T-helper 1 cell treated with Interleukin-12 subunit alpha and Interleukin-12 subunit beta and Interleukin-4 antibody, amounts not matched to agents 30 ng/mL and 1 ng/mL, for 36 hours (primary cell): ENCODE data around the gene RPRD2. TPM values are rescaled to one million over a fixed set of nuclear protein-coding genes. Genes with fewer than 3 reads are reported as not detected.
"Not testable (repeated sequence)": the region's sequence is repeated elsewhere in the genome, so short reads cannot be mapped to it uniquely, and the experiment has no call there.

Experiments
- intact Hi-C: fragments of 100-400 bp; cut with micrococcal nuclease; formaldehyde crosslinking; loops from one replicate; pipeline ENCODE4 v1.15.1; 2024
- total RNA-seq: library from RNA; stranded (reverse); gene quantifications from 2 replicates; pipeline ENCODE4 v1.2.3, GENCODE V29; 2022

Gene RPRD2
- total RNA-seq: 30.3 and 31.1 TPM in 2 replicates

DNA sequence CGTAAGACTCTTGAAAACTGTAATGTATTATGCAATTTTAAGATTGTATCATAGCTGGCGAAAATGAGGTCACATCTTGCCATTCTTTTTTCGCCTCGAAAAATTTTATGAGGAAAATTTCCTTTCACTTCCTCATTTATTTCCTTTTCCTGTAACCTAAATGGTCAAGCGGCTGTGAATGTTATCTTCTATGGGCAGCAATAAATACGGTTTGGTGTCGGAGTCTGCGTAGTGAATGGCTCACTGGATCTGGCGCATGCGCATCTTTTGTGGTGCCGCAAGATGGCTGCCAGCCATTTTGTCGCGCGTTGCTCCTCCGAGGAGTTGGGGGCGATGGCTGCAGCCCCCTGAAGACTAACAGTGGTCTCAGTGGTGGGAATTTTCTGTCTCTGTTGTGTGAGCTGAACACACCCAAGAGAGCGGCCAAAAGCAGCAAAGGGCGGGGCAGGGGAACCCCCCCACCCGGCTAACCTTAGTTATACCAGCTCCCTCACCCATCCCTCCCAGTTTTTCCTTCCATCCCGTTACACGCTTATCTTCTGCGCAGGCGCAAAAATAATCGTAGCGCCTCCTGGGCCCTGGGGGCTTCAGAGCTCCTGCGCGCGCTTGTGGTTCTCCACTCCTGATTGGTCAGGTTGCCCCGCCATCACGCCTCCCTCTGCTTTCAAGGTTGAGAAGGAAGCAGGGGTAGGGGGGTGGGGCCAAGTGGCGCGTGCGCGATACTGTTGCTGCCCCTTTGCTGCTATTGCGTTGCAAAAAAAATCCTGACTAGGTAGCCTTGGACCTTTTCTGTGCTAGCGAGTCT, at the start of gene RPRD2:
TSS of gene RPRD2 (plus strand) at position 722 of the 805 bp plus-strand sequence. CDS start 568 bp downstream, outside the sequence.
- intact Hi-C loops: loop anchor here (1.0 to 5.0 kb wide), 20 partner anchors 42 to 984 kb away; partner anchors contain the start of genes ANP32E, APH1A, ARNT and CDC42SE1

DNA sequence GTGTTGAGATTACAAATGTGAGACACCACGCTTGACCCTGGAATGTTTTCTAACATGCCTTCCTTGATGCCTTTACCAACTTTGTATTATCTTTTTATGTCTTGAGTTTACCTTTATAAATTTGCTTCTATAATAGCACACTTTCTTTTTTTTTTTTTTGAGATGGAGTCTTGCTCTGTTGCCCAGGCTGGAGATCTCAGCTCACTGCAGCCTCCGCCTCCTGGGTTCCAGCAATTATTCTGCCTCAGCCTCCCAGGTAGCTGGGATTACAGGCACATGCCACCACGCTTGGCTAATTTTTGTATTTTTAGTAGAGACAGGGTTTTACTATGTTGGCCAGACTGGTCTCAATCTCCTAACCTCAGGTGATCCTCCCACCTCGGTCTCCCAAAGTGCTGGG, 49.3 kb upstream of the RPRD2 start:
- intact Hi-C loops: not testable (repeated sequence)

DNA sequence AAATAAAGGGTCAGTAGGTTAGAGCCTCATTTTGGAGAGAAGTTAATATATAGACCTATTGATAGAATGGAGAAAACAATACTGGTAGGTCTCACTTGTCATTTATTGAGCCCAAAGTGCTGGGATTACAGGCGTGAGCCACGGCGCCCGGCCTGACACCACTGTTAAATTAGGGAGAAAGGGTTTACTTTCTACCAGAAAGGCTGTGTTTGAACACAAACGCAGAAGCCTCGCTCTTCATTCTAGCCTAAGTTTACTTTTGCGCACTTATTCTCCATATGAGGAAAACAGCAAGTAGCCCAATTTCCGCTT, 43.3 kb upstream of the RPRD2 start:
- intact Hi-C loops: no loop called here

DNA sequence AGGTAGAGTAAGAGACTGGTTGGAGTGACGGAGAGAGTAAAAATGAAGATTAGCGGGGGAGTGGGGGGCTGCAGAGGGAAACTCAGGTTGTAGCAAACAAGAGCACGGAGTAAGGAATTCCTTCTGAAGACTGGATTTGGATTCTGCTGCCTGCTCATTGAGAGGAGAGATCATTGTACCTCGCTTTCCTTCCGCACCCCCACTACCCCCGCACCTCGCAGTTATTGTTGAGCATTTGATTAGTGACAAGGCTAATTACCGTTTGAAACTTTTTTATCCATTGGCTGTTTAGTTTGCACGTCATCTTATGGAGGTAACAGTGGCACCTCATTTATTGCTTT, 42.2 kb upstream of the RPRD2 start:
- intact Hi-C loops: loop anchor here (1.0 kb wide), 7 partner anchors 28 to 166 kb away; partner anchors contain the start of genes ANP32E, APH1A, MRPS21 and RPRD2

DNA sequence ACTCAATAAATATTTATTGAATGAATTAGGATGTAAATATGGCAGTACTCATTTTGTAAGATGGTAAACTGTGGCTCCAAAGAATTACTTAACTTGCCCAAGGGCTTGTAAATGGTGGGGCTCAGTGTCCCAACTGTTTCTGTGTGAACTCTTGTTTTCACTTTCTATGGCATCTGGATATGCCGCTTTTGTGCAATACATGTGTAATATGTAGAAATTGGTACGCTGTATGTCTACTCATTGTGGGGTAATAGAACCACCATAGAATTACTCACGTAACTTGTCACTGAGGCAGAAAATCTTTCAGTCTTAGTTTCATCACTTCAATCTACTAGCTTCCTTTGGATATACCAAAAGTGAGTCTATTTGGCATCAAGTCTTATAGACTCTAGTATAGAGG, 41.6 kb upstream of the RPRD2 start:
- intact Hi-C loops: no loop called here

DNA sequence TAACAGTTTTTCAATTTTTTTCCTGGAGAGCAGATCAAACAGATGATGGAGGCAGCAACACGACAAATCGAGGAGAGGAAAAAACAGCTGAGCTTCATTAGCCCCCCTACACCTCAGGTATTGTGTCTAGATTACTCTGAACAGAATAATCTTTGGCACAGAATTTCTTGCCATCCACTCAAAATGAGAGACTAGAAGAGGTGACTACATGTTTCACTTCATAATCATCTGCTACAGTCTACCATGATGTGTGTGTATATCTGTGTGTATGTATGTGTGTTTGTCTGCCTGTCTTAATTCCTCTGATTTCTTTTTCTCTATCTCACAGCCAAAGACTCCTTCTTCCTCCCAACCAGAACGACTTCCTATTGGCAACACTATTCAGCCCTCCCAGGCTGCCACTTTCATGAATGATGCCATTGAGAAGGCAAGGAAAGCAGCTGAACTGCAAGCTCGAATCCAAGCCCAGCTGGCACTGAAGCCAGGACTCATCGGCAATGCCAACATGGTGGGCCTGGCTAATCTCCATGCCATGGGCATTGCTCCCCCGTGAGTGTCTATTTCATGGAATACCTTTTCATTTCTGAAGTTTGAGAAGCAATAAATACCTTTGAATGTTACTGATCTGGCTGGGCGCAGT, 31.2 kb upstream of the RPRD2 start:
- intact Hi-C loops: no loop called here

DNA sequence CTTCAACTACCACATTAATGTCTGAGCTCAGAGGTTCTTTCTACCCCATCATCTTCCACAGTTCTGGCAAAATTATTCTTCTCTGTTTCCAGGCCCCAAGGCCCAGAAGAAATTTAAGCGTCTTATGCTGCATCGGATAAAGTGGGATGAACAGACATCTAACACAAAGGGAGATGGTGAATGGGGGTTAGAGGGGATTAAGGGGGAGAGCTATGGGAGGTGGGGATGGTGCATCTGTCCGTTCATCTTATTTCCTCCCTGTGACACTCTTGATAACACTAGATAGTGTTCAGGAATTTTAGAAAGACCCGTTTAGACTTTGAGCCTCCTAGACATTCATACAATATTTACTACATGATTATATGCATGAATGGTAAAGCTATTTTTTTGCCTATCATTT, 17.6 kb upstream of the RPRD2 start:
- intact Hi-C loops: no loop called here

DNA sequence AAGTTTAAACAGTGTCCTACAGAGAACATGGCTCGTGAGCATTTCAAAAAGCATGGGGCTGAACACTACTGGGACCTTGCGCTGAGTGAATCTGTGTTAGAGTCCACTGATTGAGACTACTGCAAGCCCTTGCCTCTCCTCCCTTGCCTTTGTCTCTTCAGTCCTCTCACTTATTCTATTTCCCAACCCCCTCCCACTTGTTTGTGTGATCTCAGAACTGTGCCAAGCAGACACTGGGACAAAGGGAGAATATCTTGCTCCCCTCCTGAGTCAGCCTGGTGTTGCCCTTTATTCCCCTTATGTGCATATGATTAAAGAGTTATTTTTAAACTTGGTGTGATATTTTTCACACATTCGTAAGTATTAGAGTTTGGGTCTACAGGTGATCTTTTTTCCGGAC, 11.1 kb upstream of the RPRD2 start:
- intact Hi-C loops: no loop called here

DNA sequence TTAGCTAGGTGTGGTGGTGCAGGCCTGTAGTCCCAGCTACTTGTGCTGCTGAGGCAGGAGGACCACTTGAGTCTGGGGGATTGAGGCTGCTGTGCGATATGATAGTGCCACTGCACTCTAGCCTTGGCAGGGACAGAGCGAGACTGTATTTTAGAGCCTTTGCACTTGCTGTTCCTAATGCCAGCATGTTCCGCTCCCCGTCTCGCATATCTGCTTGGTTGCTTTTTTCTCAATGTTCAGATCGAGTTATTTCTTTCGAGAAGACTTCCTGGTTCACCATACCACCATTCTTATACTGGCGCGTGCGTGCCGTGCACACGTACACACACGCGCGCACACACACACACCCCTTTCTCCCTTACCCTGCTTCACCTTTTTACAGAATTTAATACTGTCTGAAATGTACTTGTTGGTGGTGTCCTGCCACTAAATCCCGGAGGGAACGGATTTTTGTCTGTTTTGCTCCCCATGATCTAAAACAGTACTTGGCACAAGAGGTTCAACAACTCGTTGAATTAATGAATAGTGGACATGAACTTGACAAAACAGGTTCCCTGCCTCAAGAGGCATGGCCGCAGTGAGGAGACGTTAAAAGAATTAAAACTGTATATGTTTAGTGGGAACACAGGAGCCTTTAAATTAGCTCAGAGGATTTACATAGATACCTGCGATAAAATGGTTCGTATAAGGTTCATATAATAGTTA, 1.1 kb upstream of the RPRD2 start:
- intact Hi-C loops: loop anchor here (1.0 to 5.0 kb wide), 10 partner anchors 70 to 984 kb away; partner anchors contain the start of genes ANP32E, ARNT, CDC42SE1 and GOLPH3L

DNA sequence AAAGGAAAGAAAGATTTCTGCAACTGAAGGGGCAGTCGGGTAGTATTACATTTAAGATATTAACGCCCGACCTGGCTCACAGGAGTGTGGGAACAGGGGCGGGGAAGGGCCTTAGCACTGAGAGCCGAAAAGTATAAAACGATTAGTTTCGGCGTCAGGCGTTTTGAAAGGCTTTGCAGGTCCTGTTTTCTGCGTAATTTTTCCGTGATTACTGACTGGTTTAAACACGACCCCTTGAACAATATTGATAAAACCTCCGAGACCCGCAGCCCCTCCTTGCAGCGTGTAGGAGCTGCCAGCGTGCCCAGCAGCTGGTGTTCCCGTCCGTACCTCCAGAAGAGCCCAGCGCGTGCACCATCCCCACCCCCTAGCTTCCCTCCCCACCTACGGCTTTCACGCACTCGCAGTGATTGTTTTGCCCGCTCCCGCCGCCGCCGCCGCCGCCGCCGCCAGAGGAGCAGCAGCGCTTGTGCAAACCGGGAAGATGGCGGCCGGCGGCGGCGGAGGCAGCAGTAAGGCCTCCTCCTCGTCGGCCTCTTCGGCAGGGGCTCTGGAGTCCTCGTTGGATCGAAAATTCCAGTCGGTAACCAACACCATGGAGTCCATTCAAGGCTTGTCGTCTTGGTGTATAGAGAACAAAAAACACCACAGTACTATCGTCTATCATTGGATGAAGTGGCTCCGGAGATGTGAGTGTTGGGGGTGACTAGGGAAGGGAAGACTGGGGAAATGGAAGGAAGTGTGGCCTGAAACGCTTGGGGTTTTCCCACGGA, 470 bp downstream of the RPRD2 start:
- intact Hi-C loops: loop anchor here (1.0 to 5.0 kb wide), 14 partner anchors 43 to 983 kb away; partner anchors contain the start of genes APH1A, CDC42SE1, CTSS and ENSA

DNA sequence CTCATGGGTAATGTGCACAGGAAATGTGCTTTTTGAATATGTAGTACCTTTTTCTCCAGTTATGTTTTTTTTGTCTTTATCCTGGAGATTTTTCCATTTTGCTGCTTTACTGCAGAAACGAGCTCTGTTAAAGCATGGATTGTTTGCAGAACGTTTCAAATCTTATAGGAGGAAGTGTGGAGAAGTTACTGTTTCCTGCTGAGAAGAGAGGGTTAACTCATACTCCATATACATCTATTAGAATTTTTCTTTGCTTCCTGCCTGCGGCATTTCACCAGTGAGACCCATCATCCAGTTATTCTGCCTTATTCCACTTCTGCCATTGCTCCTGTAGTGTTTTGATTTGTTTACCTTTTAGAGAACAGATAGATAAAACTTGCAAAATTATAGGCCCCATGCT, 2.0 kb downstream of the RPRD2 start:
- intact Hi-C loops: loop anchor here (2.0 kb wide), 3 partner anchors 197 to 791 kb away; partner anchors contain the start of gene TNFAIP8L2

DNA sequence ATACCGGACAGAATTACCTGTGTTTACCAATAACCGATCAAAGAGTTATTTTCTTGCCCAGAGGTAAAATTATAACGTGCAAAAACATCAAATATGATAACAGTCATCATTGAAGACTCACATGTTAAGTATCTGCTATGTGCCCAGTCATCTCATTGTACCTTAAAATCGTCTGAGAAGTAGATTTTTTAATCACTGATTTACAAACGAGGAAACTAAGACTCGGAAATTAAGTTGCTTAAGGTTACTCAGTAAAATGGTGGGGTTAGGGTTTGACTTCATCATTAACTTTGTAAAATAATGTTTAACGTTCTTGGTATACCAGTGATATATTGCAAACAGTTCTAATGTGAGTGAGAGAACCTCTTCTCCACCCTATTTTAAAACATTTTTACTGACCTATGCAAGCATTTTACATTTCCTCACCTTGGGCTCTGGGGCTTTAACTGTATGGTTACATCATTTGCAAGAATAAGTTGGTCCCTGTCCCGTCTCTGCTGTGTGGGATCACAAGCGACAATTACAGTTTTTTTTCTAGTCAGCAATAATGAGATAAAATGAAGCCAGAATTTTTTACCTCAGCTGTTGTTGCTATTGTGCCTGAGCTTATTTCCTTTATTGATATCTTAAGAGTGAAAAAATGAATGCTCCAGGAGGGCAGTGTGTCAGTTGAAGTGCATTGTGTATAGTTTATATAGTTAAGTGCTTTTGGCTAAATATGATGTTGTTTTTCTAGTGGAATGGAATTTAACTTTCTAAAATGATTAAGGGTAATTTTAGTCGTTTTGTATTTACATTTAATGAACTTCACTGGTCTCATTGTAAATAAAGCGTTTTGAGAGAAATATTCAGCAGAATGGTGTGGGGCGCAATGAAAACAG, 2.7 kb downstream of the RPRD2 start:
- intact Hi-C loops: no loop called here

DNA sequence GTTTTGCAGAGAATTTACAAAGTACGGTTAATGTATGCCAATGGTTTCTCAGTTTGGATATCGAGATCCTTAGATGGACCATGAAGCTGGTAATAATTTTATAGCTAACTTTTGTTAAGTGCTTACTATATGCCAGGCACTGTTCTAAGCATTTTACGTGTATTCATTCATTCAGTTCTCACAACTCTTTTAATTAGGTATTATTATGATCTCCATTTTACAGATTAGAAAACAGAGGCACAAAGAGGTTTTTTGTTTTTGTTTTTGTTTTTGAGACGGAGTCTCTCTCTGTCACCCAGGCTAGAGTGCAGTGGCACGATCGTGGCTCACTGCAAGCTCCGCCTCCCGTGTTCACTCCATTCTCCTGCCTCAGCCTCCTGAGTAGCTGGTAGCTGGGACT, 7.2 kb downstream of the RPRD2 start:
- intact Hi-C loops: no loop called here

DNA sequence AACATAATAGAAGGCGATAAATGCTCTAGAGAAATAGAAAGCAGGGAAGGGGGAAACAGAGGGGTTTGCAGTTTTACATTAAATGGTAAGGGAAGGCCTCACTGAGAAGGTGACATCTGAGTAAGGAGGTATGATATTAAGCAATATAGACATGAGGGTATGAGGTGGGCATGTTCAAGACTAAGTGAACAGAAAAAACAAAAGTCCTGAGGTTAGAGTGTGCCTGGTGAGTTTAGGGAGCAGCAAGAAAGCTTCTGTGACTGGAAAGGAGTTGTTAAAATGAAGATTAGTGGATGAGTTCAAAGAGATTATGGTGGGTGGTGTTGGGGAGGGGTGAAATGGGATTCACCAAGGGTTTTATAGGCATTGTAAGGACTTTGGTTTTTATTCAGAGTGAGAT, 8.6 kb downstream of the RPRD2 start:
- intact Hi-C loops: no loop called here

DNA sequence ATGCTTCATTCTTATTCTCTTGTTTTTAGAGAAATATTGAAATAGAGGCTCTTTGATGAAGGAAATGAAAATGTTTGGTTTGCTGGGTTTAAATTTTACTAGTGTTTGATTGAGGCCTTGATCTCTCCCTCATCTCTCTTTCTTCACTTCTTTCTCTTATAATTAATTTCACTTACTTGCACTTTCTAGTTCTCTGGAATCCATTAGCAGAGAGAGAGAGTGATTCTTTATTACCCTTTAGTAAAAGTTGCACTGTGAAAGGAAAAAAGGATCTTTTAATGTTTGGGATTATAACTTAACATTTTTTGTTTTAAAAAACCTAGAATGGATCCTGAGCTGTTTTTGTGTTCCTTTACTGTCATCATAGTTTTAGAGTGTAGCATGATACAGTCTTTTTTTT, 12.2 kb downstream of the RPRD2 start:
- intact Hi-C loops: no loop called here

DNA sequence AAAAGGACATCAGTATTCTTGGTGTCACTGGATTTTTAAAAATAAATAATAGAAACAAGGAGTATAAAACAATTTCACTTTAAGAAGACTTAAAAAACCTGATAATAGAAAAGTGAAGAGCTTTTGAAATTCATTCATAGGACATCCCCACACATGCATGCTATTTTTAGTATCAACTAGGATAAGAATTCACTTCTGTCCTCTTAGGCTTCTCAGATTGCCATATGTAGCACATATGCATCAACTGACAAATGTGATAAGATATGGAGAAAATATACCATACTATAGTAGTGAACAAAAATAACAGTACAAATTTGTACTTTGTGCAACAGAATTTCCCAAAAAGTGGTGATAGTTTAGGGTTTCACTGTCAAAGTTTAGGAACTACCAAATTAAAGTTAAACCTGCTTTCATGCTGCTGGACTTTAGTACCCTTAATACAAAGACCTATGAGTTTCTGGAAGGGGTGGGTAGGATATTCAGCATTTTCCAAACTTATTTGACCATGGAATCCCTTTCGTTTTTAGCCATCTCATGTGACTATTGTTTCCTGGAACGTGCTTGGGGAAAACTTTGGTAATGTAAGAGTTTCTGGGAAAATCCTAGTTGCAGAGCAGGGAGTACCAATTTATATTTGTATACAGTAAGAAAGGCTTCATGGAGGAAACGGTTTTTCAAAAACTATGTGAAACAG, 19.8 kb downstream of the RPRD2 start:
- intact Hi-C loops: no loop called here

DNA sequence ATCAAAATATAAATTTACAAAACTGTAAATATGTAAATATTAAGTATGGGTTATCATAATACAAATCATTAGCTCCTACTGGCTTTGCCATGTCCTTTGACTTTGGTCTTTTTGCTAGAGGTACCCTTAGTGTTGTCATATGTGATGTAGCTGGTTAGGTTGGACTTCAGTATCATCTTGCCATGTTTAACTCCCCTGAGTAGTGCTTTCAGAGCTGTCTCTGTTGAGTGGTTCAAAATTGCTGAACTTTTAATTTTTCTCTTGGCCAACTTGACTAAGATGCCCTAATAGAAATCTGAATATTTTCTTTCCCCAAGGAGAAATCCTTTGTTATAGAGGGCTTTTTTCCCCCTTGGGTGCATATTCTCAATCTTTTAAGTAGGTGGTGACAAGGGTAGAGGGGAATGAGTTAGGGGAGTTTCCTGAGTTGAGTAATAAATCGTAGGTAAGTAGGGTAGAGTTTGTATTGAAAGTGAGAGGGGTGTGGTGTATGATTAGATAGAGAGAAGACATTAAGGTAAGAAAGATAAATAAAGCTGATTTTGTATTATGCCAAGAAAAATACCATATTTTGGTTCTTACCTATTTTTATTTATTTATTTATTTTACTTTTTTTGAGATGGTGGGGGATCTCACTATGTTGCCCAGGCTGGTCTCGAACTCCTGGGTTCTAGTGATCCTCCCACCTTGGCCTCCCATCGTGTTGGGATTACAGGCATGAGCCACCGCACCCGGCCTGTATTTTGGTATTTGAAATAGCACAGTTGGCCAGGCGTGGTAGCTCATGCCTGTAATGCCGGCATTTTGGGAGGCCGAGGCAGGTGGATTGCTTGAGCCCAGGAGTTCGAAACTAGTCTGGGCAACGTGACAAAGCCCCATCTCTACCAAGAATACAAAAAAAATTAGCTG, 21.8 kb downstream of the RPRD2 start:
- intact Hi-C loops: no loop called here

DNA sequence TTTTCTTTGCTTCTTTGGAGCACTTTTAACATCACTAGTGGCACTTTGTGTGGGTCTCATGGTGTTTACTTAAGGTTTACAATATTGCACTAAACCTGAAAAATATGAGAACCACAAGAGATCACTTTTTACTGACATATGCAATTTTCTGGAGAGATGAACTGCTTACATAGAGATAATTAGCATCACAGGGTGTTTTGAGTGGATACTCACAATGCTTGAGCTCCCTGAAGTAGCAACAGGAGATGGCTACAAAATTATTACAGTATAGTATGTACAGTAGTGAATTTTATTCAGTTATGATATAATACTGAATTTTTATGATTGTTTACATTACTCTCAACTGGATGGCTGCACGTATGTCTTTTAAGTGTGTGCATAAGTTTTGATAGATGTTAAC, 22.6 kb downstream of the RPRD2 start:
- intact Hi-C loops: no loop called here

DNA sequence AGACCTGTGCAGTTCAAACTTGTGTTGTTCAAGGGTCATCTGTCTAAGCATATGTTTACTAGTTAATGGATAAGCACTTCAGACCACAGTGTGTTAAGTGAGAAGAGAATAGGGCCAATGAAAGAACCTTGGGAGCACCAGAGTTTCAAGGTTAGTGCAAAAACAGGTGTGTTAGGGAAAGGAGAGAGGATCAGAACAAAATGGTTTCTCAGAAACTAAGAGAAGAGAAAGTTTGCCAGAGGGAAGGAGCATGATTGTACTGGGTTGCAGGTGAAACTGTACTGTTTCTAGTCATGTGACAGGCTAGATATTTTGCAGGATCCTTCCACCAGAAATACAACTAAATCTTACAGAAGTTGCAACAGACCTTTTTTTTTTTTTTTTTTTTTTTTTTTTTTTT, 23.3 kb downstream of the RPRD2 start:
- intact Hi-C loops: no loop called here
